Measurements from ENCODE around the gene MON2. TPM values are rescaled to one million over a fixed set of nuclear protein-coding genes. Genes with fewer than 3 reads are reported as not detected.

The MON2 gene
- total RNA-seq, 4 donors from 2014 or later, result 36.1 to 92.9 (median 42.8) TPM

DNA sequence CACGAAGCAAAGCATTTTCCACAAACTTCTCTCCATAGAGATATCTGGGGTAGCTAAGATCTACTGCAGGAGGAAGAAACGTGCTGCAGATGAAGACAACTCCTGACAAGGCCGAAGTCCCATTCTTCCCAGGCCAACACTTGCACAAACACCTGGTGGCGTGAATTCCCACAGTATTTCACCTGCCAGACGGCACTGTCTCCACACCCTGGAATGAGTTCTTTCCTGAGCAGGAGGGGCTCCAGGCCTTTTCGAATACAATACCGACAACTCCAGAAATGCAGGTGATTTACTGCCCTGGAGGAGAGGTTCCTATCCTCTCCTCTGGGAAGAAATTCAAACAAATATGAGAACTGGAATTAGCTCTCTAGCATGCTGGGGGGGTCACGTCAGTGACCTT, 179.9 kb downstream of the MON2 start:
- 83 to 85% methylated on average over 8 of the region's 8 CpGs for WGBS, 2 donors
- H3K4me3 ChIP-seq (ENCODE audit: low read depth, poor library complexity, severe bottlenecking), result no peak overlapping the region
- intact Hi-C loops (cut with DNase I; ENCODE audit: low total_unique reads), result no loop called here
- TF ChIP-seq, protein P1, sequence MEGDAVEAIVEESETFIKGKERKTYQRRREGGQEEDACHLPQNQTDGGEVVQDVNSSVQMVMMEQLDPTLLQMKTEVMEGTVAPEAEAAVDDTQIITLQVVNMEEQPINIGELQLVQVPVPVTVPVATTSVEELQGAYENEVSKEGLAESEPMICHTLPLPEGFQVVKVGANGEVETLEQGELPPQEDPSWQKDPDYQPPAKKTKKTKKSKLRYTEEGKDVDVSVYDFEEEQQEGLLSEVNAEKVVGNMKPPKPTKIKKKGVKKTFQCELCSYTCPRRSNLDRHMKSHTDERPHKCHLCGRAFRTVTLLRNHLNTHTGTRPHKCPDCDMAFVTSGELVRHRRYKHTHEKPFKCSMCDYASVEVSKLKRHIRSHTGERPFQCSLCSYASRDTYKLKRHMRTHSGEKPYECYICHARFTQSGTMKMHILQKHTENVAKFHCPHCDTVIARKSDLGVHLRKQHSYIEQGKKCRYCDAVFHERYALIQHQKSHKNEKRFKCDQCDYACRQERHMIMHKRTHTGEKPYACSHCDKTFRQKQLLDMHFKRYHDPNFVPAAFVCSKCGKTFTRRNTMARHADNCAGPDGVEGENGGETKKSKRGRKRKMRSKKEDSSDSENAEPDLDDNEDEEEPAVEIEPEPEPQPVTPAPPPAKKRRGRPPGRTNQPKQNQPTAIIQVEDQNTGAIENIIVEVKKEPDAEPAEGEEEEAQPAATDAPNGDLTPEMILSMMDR (IDR thresholded peaks at IDR 0.05), result no peak
- TF ChIP-seq POLR2A (IDR thresholded peaks at IDR 0.05), result no peak
- DNase-seq (ENCODE audit: low spot score in 2 of 2), result no peak

DNA sequence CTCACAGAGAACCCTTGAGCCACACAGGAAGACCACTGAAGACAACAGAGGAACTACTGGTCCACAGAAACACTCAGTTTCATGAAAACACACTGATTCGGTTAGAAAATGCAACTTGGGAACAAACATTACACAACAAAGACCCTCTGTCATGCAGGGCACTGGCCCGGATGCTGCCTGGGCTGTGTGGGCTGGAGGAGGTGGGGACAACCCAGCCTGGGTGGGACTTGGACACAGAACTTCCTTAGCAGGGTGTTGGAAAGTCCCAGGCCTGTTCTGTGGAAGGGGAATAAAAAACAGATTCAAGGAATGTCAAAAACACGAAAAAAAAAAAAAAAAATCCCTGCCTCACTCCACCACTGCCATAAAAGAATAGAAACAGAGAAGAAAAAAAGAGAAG, 181.0 kb downstream of the MON2 start:
- H3K4me3 ChIP-seq (ENCODE audit: low read depth, poor library complexity, severe bottlenecking), result no peak overlapping the region
- peak; percentile 44 to 88 for DNase-seq (ENCODE audit: low spot score in 2 of 2)
- WGBS, 2 donors, result 28 to 33% methylated on average over 3 of the region's 3 CpGs
- TF ChIP-seq, protein P1 (IDR thresholded peaks at IDR 0.05), result no peak
- no peak for TF ChIP-seq POLR2A (IDR thresholded peaks at IDR 0.05)
- intact Hi-C loops (cut with DNase I; ENCODE audit: low total_unique reads), result no loop called here

DNA sequence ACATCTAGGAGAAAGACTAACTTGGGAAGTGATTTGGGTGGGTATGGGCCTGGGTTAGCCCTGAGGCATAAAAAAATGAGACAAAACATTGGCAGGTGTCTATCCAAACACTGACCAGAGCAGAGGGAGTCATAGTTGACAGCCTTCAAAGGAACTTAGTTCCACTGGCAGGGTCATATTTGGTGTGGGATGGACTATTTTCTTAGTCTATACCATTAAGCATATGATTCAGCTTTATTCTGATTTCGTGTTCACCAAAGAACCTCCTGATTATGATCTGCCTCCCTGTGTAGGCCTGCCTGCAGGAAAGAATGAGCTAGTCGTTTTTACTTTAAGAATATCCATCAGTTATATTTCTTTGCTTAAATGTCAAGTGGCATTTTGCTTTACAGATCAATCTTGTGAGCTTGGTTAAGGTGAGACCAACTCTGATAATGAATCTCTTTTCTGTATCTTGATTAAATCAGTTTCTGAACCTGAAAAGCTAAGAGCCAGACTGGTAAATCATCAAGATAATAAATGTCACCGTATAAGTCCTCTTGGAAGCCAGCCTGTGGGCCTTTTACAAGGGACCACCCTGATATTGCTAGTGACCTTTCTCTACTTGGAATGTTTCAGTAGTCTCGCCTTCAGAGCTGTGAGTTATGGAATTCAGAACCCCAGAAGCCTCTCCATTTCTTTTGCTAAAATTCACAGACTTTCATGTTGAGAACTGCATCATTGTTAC, 182.9 kb downstream of the MON2 start:
- WGBS, 2 donors, result 57% methylated on average over 4 of the region's 4 CpGs
- H3K4me3 ChIP-seq (ENCODE audit: low read depth, poor library complexity, severe bottlenecking), result no peak overlapping the region
- intact Hi-C loops (cut with DNase I; ENCODE audit: low total_unique reads), result no loop called here
- no peak for DNase-seq (ENCODE audit: low spot score in 2 of 2)
- TF ChIP-seq POLR2A (IDR thresholded peaks at IDR 0.05), result no peak
- TF ChIP-seq, protein P1 (IDR thresholded peaks at IDR 0.05), result no peak

MicroRNA genes within 50 kb of the gene (microRNA counts, 767-probe panel; counts per million panel counts)
- 10,075 to 12,463 counts per million in 2 donors for microRNA hsa-let-7i-5p

Small RNAs within 50 kb of the gene (microRNA-seq; reads per million reads assigned to microRNA genes)
- gene MIRLET7I (ENCODE audit: borderline number of aligned reads in 1 of 2, borderline replicate concordance in 2 of 2), result 53,535 to 55,004 reads per million in 2 donors

Other genes starting within 250 kb of the MON2 start
- gene USP15, start 206.4 kb upstream of the MON2 start, total RNA-seq, result 10 to 100 TPM; 55.8 to 90.8 (median 67.2) TPM

All from lower leg skin (tissue), 4 donors.